GM10266 (cell line): Measurements from ENCODE around the gene TFAP2E.

ENCODE experiments used
- DNase-seq: peaks from one replicate; pipeline ENCODE4 v3.0.0; 2012; ENCODE audit errors: extremely low spot score
- TF ChIP-seq, protein P1 (sequence below): IDR thresholded peaks from 2 replicates; pipeline ENCODE4 v1.5.1; 2012; ENCODE audit warnings: mild to moderate bottlenecking, low read depth; ENCODE audit not compliant: control insufficient read depth, insufficient read depth; ENCODE audit errors: missing control alignments

Gene TFAP2E

GRCh38 chr1:35557118-35557610 is 15.9 kb upstream of the TFAP2E start, which contains the start of gene KIAA0319L:
Gene KIAA0319L, minus strand, starts transcription at chr1:35557403. Its CDS starts 2,912 bp downstream, at chr1:35554491.
- peak; percentile 91 for DNase-seq
- TF ChIP-seq, protein P1, sequence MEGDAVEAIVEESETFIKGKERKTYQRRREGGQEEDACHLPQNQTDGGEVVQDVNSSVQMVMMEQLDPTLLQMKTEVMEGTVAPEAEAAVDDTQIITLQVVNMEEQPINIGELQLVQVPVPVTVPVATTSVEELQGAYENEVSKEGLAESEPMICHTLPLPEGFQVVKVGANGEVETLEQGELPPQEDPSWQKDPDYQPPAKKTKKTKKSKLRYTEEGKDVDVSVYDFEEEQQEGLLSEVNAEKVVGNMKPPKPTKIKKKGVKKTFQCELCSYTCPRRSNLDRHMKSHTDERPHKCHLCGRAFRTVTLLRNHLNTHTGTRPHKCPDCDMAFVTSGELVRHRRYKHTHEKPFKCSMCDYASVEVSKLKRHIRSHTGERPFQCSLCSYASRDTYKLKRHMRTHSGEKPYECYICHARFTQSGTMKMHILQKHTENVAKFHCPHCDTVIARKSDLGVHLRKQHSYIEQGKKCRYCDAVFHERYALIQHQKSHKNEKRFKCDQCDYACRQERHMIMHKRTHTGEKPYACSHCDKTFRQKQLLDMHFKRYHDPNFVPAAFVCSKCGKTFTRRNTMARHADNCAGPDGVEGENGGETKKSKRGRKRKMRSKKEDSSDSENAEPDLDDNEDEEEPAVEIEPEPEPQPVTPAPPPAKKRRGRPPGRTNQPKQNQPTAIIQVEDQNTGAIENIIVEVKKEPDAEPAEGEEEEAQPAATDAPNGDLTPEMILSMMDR = no peak

DNA sequence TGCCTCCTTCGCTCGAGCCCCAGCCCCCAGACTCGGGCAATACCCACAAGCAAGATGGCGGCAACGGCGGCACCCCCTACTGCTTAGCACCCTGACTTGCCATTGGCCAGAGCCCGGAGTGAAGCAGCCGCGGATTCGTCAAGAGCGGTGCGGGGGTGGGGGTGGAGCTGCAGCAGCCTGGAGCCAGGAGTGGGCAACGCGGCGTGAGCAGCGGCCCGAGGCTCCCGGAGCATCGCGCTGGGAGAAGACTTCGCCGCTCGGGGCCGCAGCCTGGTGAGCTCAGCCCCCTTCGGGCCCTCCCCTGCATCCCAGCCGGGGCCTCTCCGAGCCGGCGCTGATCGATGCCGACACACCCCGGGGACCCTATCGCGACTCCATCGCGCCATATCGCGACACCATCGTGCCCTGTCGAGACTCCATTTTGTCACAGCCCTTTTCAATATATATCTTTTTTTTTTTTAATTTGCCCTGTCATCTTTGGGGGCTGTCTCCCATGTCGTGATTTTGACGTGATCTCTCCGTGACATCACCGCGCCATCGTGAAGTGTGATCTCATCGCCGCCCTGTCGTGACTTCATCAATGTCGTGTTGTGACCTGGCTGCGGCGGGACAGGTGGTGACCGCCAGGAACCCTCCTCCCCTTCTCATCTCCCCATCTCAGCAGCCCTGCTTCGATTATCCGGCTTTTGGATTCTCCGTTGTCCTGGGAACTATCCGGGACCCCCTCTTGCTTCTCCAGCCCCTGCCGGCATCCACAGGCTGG is 15.3 kb upstream of the TFAP2E start, which contains the start of gene NCDN:
Gene NCDN, plus strand, starts transcription at position 189 of the 763 bp plus-strand sequence. Its CDS starts 392 bp downstream, at position 581.
- TF ChIP-seq, protein P1 = no peak
- peak; percentile 97 for DNase-seq

- TF ChIP-seq, protein P1 = no peak
- peak; percentile 20 for DNase-seq
Measured at GRCh38 chr1:35558374-35559316, 14.5 kb upstream of the TFAP2E start.

GRCh38 chr1:35559317-35559944 is 13.7 kb upstream of the TFAP2E start:
- TF ChIP-seq, protein P1 = no peak

GRCh38 chr1:35560256-35561225 is 12.6 kb upstream of the TFAP2E start:
- DNase-seq = no peak
- TF ChIP-seq, protein P1 = no peak

More at GRCh38 chr1:35559317-35559944, 13.7 kb upstream of the TFAP2E start:
- DNase-seq = no peak
